HL-60 (cell line): ENCODE measurements around the gene RYR2. TPM values are rescaled to one million over a fixed set of nuclear protein-coding genes. Genes with fewer than 3 reads are reported as not detected.

Experiments used
- DNase-seq, 2 experiments: peaks; one replicate each; pipeline ENCODE4 v3.0.0-alpha.2; 2010 to 2020; ENCODE audit warnings: low read depth in 1 of 2, low spot score in 1 of 2
- H3K27ac ChIP-seq: fragments of 250-450 bp; sonication (Bioruptor Pico); replicated peaks from 2 replicates; pipeline ENCODE4 v1.5.1; 2020; ENCODE audit warnings: mild to moderate bottlenecking, moderate library complexity
- H3K27me3 ChIP-seq: fragments of 250-450 bp; sonication (Bioruptor Pico); 2 replicates; pipeline ENCODE4 v1.5.1; 2021; ENCODE audit warnings: mild to moderate bottlenecking, moderate library complexity; ENCODE audit not compliant: insufficient read depth, poor library complexity, severe bottlenecking
- H3K4me3 ChIP-seq: replicated peaks from 2 replicates; pipeline ENCODE4 v1.5.1; 2011; ENCODE audit warnings: mild to moderate bottlenecking, control low read depth, low read length; ENCODE audit not compliant: insufficient read depth
- GABPA ChIP-seq: IDR thresholded peaks from 2 replicates; pipeline ENCODE4 v1.6.1; 2012; ENCODE audit warnings: low read depth
- POLR2AphosphoS5 ChIP-seq: IDR thresholded peaks from 2 replicates; pipeline ENCODE4 v1.6.1; 2012; ENCODE audit warnings: low read depth
- SPI1 ChIP-seq: IDR thresholded peaks from 2 replicates; pipeline ENCODE4 v1.6.1; 2012; ENCODE audit warnings: low read depth, mild to moderate bottlenecking, borderline replicate concordance
- microRNA-seq: library from miRNA; unstranded; fragments of <30 nt; microRNA quantifications from one replicate; pipeline ENCODE4, GENCODE V29; 2018
- TF ChIP-seq, protein P1 (sequence below): IDR thresholded peaks from 2 replicates; pipeline ENCODE4 v1.6.1; 2012; ENCODE audit warnings: low read depth; ENCODE audit not compliant: insufficient replicate concordance
- TF ChIP-seq, protein P2 (sequence below): IDR thresholded peaks from one replicate; pipeline ENCODE4 v1.5.1; 2011; ENCODE audit warnings: low read length, control low read depth, inconsistent platforms; ENCODE audit not compliant: insufficient read depth

Gene RYR2

DNA sequence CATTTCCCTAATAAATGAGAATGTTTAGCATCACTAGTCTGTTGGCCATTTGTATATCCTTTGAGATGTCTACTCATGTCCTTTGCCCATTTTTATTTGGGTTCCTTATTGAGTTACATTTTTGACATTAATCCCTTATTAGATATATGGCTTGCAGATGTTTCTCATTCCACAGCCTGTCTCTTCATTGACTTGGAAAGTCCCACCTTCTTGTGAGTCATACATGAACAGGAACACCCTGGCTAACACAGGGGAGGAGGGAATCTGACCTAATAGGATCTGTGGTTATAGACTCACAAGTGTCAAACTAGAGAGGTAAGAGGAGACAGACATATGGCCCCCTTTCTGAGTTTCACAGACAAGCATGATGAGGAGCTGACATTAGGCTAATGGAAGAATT, 837.2 kb downstream of the RYR2 start:
- peaks cover 2% of the 10 kb centered on the region for H3K27me3 ChIP-seq
- no peak overlapping the region for H3K4me3 ChIP-seq
- TF ChIP-seq GABPA (no peak), SPI1 (no peak), POLR2AphosphoS5 (no peak)
- TF ChIP-seq, protein P1, sequence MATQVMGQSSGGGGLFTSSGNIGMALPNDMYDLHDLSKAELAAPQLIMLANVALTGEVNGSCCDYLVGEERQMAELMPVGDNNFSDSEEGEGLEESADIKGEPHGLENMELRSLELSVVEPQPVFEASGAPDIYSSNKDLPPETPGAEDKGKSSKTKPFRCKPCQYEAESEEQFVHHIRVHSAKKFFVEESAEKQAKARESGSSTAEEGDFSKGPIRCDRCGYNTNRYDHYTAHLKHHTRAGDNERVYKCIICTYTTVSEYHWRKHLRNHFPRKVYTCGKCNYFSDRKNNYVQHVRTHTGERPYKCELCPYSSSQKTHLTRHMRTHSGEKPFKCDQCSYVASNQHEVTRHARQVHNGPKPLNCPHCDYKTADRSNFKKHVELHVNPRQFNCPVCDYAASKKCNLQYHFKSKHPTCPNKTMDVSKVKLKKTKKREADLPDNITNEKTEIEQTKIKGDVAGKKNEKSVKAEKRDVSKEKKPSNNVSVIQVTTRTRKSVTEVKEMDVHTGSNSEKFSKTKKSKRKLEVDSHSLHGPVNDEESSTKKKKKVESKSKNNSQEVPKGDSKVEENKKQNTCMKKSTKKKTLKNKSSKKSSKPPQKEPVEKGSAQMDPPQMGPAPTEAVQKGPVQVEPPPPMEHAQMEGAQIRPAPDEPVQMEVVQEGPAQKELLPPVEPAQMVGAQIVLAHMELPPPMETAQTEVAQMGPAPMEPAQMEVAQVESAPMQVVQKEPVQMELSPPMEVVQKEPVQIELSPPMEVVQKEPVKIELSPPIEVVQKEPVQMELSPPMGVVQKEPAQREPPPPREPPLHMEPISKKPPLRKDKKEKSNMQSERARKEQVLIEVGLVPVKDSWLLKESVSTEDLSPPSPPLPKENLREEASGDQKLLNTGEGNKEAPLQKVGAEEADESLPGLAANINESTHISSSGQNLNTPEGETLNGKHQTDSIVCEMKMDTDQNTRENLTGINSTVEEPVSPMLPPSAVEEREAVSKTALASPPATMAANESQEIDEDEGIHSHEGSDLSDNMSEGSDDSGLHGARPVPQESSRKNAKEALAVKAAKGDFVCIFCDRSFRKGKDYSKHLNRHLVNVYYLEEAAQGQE, result no peak
- TF ChIP-seq, protein P2, sequence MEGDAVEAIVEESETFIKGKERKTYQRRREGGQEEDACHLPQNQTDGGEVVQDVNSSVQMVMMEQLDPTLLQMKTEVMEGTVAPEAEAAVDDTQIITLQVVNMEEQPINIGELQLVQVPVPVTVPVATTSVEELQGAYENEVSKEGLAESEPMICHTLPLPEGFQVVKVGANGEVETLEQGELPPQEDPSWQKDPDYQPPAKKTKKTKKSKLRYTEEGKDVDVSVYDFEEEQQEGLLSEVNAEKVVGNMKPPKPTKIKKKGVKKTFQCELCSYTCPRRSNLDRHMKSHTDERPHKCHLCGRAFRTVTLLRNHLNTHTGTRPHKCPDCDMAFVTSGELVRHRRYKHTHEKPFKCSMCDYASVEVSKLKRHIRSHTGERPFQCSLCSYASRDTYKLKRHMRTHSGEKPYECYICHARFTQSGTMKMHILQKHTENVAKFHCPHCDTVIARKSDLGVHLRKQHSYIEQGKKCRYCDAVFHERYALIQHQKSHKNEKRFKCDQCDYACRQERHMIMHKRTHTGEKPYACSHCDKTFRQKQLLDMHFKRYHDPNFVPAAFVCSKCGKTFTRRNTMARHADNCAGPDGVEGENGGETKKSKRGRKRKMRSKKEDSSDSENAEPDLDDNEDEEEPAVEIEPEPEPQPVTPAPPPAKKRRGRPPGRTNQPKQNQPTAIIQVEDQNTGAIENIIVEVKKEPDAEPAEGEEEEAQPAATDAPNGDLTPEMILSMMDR, result no peak
- DNase-seq, result no peak
- no peak overlapping the region for H3K27ac ChIP-seq

Small RNA genes within 50 kb of the gene (microRNA-seq; reads per million reads assigned to microRNA genes)
- not detected for gene MIR4428
